H1 (cell line): ENCODE results near the gene GPR156.

Experiments used
- CBX8 ChIP-seq: fragments of 300-800, 300-1000 bp; sonication (generic); IDR thresholded peaks from 2 replicates; pipeline ENCODE4 v1.7.1; 2016; ENCODE audit warnings: low read depth, low read length, borderline replicate concordance
- CTCF ChIP-seq, 3 experiments: IDR thresholded peaks; 1 replicate in 2 of 3; 2 replicates in 1 of 3; pipeline versions ENCODE4 v1.5.1 to v1.6.1; 2011; ENCODE audit warnings: low read length in 3 of 3, mild to moderate bottlenecking in 3 of 3, inconsistent platforms in 2 of 3, low read depth in 1 of 3, moderate library complexity in 1 of 3; ENCODE audit not compliant: insufficient read depth in 1 of 3; ENCODE audit errors: control extremely low read depth in 1 of 3
- EZH2 ChIP-seq: fragments of 200-600 bp; sonication (generic); IDR thresholded peaks from 2 replicates; pipeline ENCODE4 v1.7.1; 2012; ENCODE audit warnings: low read depth, mild to moderate bottlenecking, moderate library complexity, low read length, inconsistent platforms; ENCODE audit not compliant: severe bottlenecking

GRCh38 chr3:120177151-120177550 is 107.9 kb downstream of the GPR156 start:
- TF ChIP-seq CTCF (IDR thresholded peaks at IDR 0.05; ENCODE audit: control extremely low read depth in 1 of 3, insufficient read depth in 1 of 3, low read depth in 1 of 3, low read length in 3 of 3) (no peak), EZH2 (no peak), CBX8 (no peak)
